A549 (cell line): ENCODE measurements around the gene CC2D1A. TPM values are rescaled to one million over a fixed set of nuclear protein-coding genes. Genes with fewer than 3 reads are reported as not detected.
"Not testable (repeated sequence)": the region's sequence is repeated elsewhere in the genome, so short reads cannot be mapped to it uniquely, and the experiment has no call there.

ENCODE experiments used
- ATAC-seq, 2 experiments: fragments of 200-7000 bp in 1 of 2; fragments of >200 bp in 1 of 2; cut with Nextera tagmentation in 1 of 2; cut with Tn5 transposase in 1 of 2; 3 replicates each; pipeline versions ENCODE4 v1.8.0 to v1.9.1; 2018 to 2020; ENCODE audit warnings: mild to moderate bottlenecking in 1 of 2, moderate library complexity in 1 of 2
- CTCF ChIA-PET: fragments of 300-600 bp; sonication (Branson Sonifier 250); formaldehyde crosslinking; extraction: SDS; loops from one replicate; lab custom pipeline; 2021; ENCODE audit warnings: antibody characterized with exemption, inconsistent platforms; lab: Yijun Ruan, JAX
- POLR2A ChIA-PET: fragments of 350-600 bp; formaldehyde crosslinking; extraction: SDS; loops from one replicate; lab custom pipeline; 2021; ENCODE audit warnings: antibody characterized with exemption, inconsistent platforms; lab: Yijun Ruan, JAX
- DNase-seq, 2 experiments: peaks; one replicate each; pipeline versions ENCODE4 v3.0.0 to v3.0.0-alpha.2; 2011 to 2016; ENCODE audit warnings: low read depth in 1 of 2, low spot score in 1 of 2
- FAIRE-seq: peaks from 2 replicates; lab custom pipeline; 2011; peaks lifted over from hg19 to GRCh38; lab: Jason Lieb, UNC
- H3K27ac ChIP-seq, 2 experiments: fragments of >200 bp; sonication (Bioruptor Twin); formaldehyde crosslinking; 3 replicates each; pipeline ENCODE4 v1.5.1; 2016 to 2017
- H3K4me1 ChIP-seq: fragments of >200 bp; sonication (Bioruptor Twin); formaldehyde crosslinking; 3 replicates; pipeline ENCODE4 v1.6.1; 2016
- H3K4me2 ChIP-seq: fragments of >200 bp; sonication (Bioruptor Twin); formaldehyde crosslinking; 3 replicates; pipeline ENCODE4 v1.6.1; 2016
- H3K4me3 ChIP-seq: fragments of >200 bp; sonication (Bioruptor Twin); formaldehyde crosslinking; 3 replicates; pipeline ENCODE4 v1.5.1; 2016
- H3K9me3 ChIP-seq: fragments of >200 bp; sonication (Bioruptor Twin); formaldehyde crosslinking; 3 replicates; pipeline ENCODE4 v1.6.1; 2016
- ATOH8 ChIP-seq: fragments of 250-450 bp; sonication (Bioruptor Pico); IDR thresholded peaks from 2 replicates; pipeline ENCODE4 v1.5.0; 2020; ENCODE audit warnings: low read depth, mild to moderate bottlenecking, moderate library complexity
- BCL3 ChIP-seq: fragments of >200 bp; sonication (Bioruptor Twin); formaldehyde crosslinking; IDR thresholded peaks from 3 replicates; pipeline ENCODE4 v1.6.1; 2016
- BHLHE40 ChIP-seq: IDR thresholded peaks from 2 replicates; pipeline ENCODE4 v1.6.1; 2012; ENCODE audit warnings: low read depth, low read length, inconsistent platforms
- CBX2 ChIP-seq: fragments of 200-600 bp; sonication (generic); IDR thresholded peaks from 2 replicates; pipeline ENCODE4 v1.6.1; 2016; ENCODE audit warnings: low read depth, mild to moderate bottlenecking, borderline replicate concordance
- CBX8 ChIP-seq: fragments of 200-600 bp; sonication (generic); IDR thresholded peaks from 2 replicates; pipeline ENCODE4 v1.6.1; 2016
- CEBPB ChIP-seq, 2 experiments: fragments of >200 bp in 1 of 2; sonication (Bioruptor Twin) in 1 of 2; formaldehyde crosslinking in 1 of 2; IDR thresholded peaks; 2 replicates each; pipeline ENCODE4 v1.6.1; 2012 to 2016
- CHD4 ChIP-seq: fragments of 200-600 bp; sonication (generic); IDR thresholded peaks from 2 replicates; pipeline ENCODE4 v1.6.1; 2016; ENCODE audit warnings: antibody characterized with exemption, mild to moderate bottlenecking, borderline replicate concordance
- ELK1 ChIP-seq: fragments of 150-350 bp; IDR thresholded peaks from 2 replicates; pipeline ENCODE4 v1.6.1; 2014; ENCODE audit warnings: low read depth, mild to moderate bottlenecking, low read length
- EP300 ChIP-seq, 2 experiments: fragments of >200 bp; sonication (Bioruptor Twin); formaldehyde crosslinking; IDR thresholded peaks; 2 replicates in 1 of 2; 3 replicates in 1 of 2; pipeline ENCODE4 v1.6.1; 2016 to 2017
- FOSB ChIP-seq: fragments of 250-450 bp; sonication (Bioruptor Pico); IDR thresholded peaks from 2 replicates; pipeline ENCODE4 v1.5.0; 2020; ENCODE audit warnings: mild to moderate bottlenecking, moderate library complexity
- FOXS1 ChIP-seq: fragments of 250-450 bp; sonication (Bioruptor Pico); IDR thresholded peaks from 2 replicates; pipeline ENCODE4 v1.5.0; 2020; ENCODE audit warnings: mild to moderate bottlenecking, moderate library complexity
- HMGXB4 ChIP-seq: fragments of 250-450 bp; sonication (Bioruptor Pico); IDR thresholded peaks from 2 replicates; pipeline ENCODE4 v1.5.0; 2021; ENCODE audit warnings: mild to moderate bottlenecking, moderate library complexity, borderline replicate concordance
- HOXA7 ChIP-seq: fragments of 250-450 bp; sonication (Bioruptor Pico); IDR thresholded peaks from 2 replicates; pipeline ENCODE4 v1.5.0; 2020; ENCODE audit warnings: mild to moderate bottlenecking, moderate library complexity
- JUNB ChIP-seq: fragments of >200 bp; sonication (Bioruptor Twin); formaldehyde crosslinking; IDR thresholded peaks from 2 replicates; pipeline ENCODE4 v1.6.1; 2016
- MAX ChIP-seq: IDR thresholded peaks from 2 replicates; pipeline ENCODE4 v1.6.1; 2012
- NR3C1 ChIP-seq: fragments of >200 bp; sonication (Bioruptor Twin); formaldehyde crosslinking; IDR thresholded peaks from 3 replicates; pipeline ENCODE4 v1.6.1; 2017
- PBX3 ChIP-seq: IDR thresholded peaks from 2 replicates; pipeline ENCODE4 v1.6.1; 2012
- POLR2AphosphoS2 ChIP-seq: conservative IDR thresholded peaks from 2 replicates; pipeline ENCODE4 v1.6.1; 2012; ENCODE audit warnings: low read length, improper control_type of control experiment, inconsistent platforms
- RAD21 ChIP-seq, 2 experiments: fragments of >200 bp in 1 of 2; sonication (Bioruptor Twin) in 1 of 2; formaldehyde crosslinking in 1 of 2; IDR thresholded peaks in 1 of 2; conservative IDR thresholded peaks in 1 of 2; 2 replicates in 1 of 2; 3 replicates in 1 of 2; pipeline ENCODE4 v1.6.1; 2012 to 2018; ENCODE audit warnings: inconsistent platforms in 1 of 2
- RCOR1 ChIP-seq: fragments of 150-350 bp; IDR thresholded peaks from 2 replicates; pipeline ENCODE4 v1.6.1; 2014; ENCODE audit warnings: antibody characterized with exemption, low read length, low read depth
- RFX5 ChIP-seq: fragments of 450-650 bp; IDR thresholded peaks from 2 replicates; pipeline ENCODE4 v1.7.1; 2014; ENCODE audit warnings: antibody characterized with exemption, mild to moderate bottlenecking, moderate library complexity
- SMC3 ChIP-seq: fragments of >200 bp; sonication (Bioruptor Twin); formaldehyde crosslinking; IDR thresholded peaks from 3 replicates; pipeline ENCODE4 v1.6.1; 2018; ENCODE audit warnings: inconsistent platforms
- TFCP2L1 ChIP-seq: fragments of 250-450 bp; sonication (Bioruptor Pico); IDR thresholded peaks from 2 replicates; pipeline ENCODE4 v1.5.0; 2021; ENCODE audit warnings: mild to moderate bottlenecking
- USF2 ChIP-seq: fragments of 450-650 bp; IDR thresholded peaks from 2 replicates; pipeline ENCODE4 v1.6.1; 2014; ENCODE audit warnings: antibody characterized with exemption
- ZNF302 ChIP-seq: fragments of 250-450 bp; sonication (Bioruptor Pico); IDR thresholded peaks from 2 replicates; pipeline ENCODE4 v1.9.0; 2021; ENCODE audit warnings: inconsistent platforms, mild to moderate bottlenecking, moderate library complexity
- ZSCAN20 ChIP-seq: fragments of 250-450 bp; sonication (Bioruptor Pico); IDR thresholded peaks from 2 replicates; pipeline ENCODE4 v1.8.0; 2022; ENCODE audit warnings: mild to moderate bottlenecking, moderate library complexity
- WGBS: methylation state at CpG from one replicate; pipeline ENCODE4 v1.1.6; 2017; ENCODE audit errors: missing lambda C conversion rate; 5-methylcytosine and 5-hydroxymethylcytosine counted together
- polyA plus RNA-seq, 4 experiments: library from polyadenylated mRNA; depleted of rRNA in 3 of 4; stranded (reverse); fragments of >200 nt; fragmentation: RNase III in 1 of 4; extraction: RNeasy Plus Mini Kit Qiagen cat#74134 plus additional on column Dnase treatment in 1 of 4; gene quantifications; 2 replicates in 3 of 4; 3 replicates in 1 of 4; pipeline ENCODE4 v1.2.3, GENCODE V29; 2011 to 2017

CC2D1A gene
- polyA plus RNA-seq, 2 of the 4 experiments (the other 2 are of a cell fraction), result 4.8 to 13.9 TPM

GRCh38 chr19:13973479-13973878 lies 67.5 kb downstream of the CC2D1A start:
- H3K4me1 ChIP-seq, ATAC-seq, H3K4me2 ChIP-seq, H3K4me3 ChIP-seq, H3K9me3 ChIP-seq, DNase-seq, H3K27ac ChIP-seq, POLR2A ChIA-PET, FAIRE-seq: not testable (repeated sequence)
- TF ChIP-seq CEBPB (IDR thresholded peaks at IDR 0.05), result peak in 1 of 2 experiments; percentile 18; a peak in 1 of 4 replicates
- 94% methylated on average over 3 of the region's 3 CpGs for WGBS
- CTCF ChIA-PET, result interaction anchor here (0.7 to 1.3 kb wide), 2 partner anchors 93 to 98 kb away, joined by 3 to 4 read pairs; no protein-coding TSS in a partner anchor

- Histone ChIP-seq H3K9me3 (no peaks in the 10 kb centered on the region), H3K27ac (no peak overlapping the region), H3K4me1 (no peaks in the 10 kb centered on the region)
- no peak for FAIRE-seq
- POLR2A ChIA-PET, result no interaction called here
- 84% methylated on average over 12 of the region's 12 CpGs for WGBS
- TF ChIP-seq SMC3, result no peak
- TF ChIP-seq FOXS1 (CRISPR knock-in tag), result no peak
- TF ChIP-seq, all 56 proteins: peak for 0
- CTCF ChIA-PET, result no interaction called here
- H3K4me3 ChIP-seq, result no peak overlapping the region
- DNase-seq (peak in 1 of 2 experiments; percentile 32), ATAC-seq (peak; percentile 64 to 86; a peak in 3 of 6 replicates)
- H3K4me2 ChIP-seq, result no peak overlapping the region
Measured at GRCh38 chr19:13974073-13974472, 68.1 kb downstream of the CC2D1A start.

GRCh38 chr19:13975870-13976269 lies 69.9 kb downstream of the CC2D1A start:
- no peak for DNase-seq
- H3K9me3 ChIP-seq, result no peaks in the 10 kb centered on the region
- H3K4me1 ChIP-seq, result no peaks in the 10 kb centered on the region
- TF ChIP-seq POLR2AphosphoS2 (no peak), EP300 (IDR thresholded peaks at IDR 0.05) (no peak), RAD21 (conservative IDR thresholded peaks at IDR 0.05 in 1 of 2, IDR thresholded peaks at IDR 0.05 in 1 of 2) (no peak), RFX5 (no peak), ZSCAN20 (no peak), FOSB (CRISPR knock-in tag) (no peak), TFCP2L1 (no peak), ZNF302 (CRISPR knock-in tag) (no peak), ATOH8 (no peak), JUNB (no peak), BHLHE40 (no peak), CHD4 (no peak), CBX8 (no peak), HOXA7 (CRISPR knock-in tag) (no peak)
- WGBS, result 93% methylated on average over 11 of the region's 11 CpGs
- ChIA-PET CTCF (interaction anchor here (1.5 kb wide), 1 partner anchor 95 kb away, joined by 5 read pairs; no protein-coding TSS in a partner anchor), POLR2A (no interaction called here)
- no peak overlapping the region for H3K4me3 ChIP-seq
- H3K4me2 ChIP-seq, result no peak overlapping the region
- no peak overlapping the region for H3K27ac ChIP-seq
- ATAC-seq, result no peak
- FAIRE-seq, result no peak

GRCh38 chr19:13976446-13976845 lies 70.4 kb downstream of the CC2D1A start:
- FAIRE-seq, result no peak
- no peak for ATAC-seq
- CTCF ChIA-PET, result interaction anchor here (1.5 kb wide), 1 partner anchor 96 kb away, joined by 5 read pairs; no protein-coding TSS in a partner anchor
- TF ChIP-seq PBX3 (no peak), BCL3 (no peak), CBX2 (no peak), USF2 (no peak), ELK1 (no peak), RCOR1 (no peak), HMGXB4 (CRISPR knock-in tag) (no peak), NR3C1 (no peak), MAX (no peak), EP300 (IDR thresholded peaks at IDR 0.05) (no peak)

More at GRCh38 chr19:13976446-13976845, 70.4 kb downstream of the CC2D1A start:
- Histone ChIP-seq H3K4me3 (no peak overlapping the region), H3K27ac (no peak overlapping the region), H3K9me3 (no peaks in the 10 kb centered on the region), H3K4me1 (no peaks in the 10 kb centered on the region), H3K4me2 (no peak overlapping the region)
- WGBS, result 92% methylated on average over 12 of the region's 12 CpGs
- POLR2A ChIA-PET, result no interaction called here
- DNase-seq, result no peak
